ACC112 (cell line): Measurements from ENCODE around the gene SRGAP2C.
"Not testable (repeated sequence)": the region's sequence is repeated elsewhere in the genome, so short reads cannot be mapped to it uniquely, and the experiment has no call there.

Source experiments
- H2AFZ ChIP-seq: fragments of 200-600 bp; sonication (generic); one replicate; pipeline ENCODE4 v1.6.0; 2017; ENCODE audit warnings: antibody characterized with exemption, low read length; ENCODE audit not compliant: unreplicated experiment
- H3K27ac ChIP-seq: fragments of 200-600 bp; sonication (generic); 2 replicates; pipeline ENCODE4 v1.5.1; 2014; ENCODE audit warnings: low read depth, mild to moderate bottlenecking, antibody characterized with exemption, low read length, moderate library complexity
- H3K27me3 ChIP-seq: fragments of 200-600 bp; sonication (generic); 2 replicates; pipeline ENCODE4 v1.6.1; 2014; ENCODE audit warnings: mild to moderate bottlenecking, antibody characterized with exemption, low read length, moderate library complexity, mixed read lengths; ENCODE audit not compliant: insufficient read depth
- H3K36me3 ChIP-seq: fragments of 200-600 bp; sonication (generic); 2 replicates; pipeline ENCODE4 v1.6.1; 2016; ENCODE audit warnings: mild to moderate bottlenecking, antibody characterized with exemption, low read length, moderate library complexity, mixed read lengths; ENCODE audit not compliant: insufficient read depth
- H3K4me1 ChIP-seq: fragments of 200-600 bp; sonication (generic); one replicate; pipeline ENCODE4 v1.6.1; 2016; ENCODE audit warnings: low read length, mixed read lengths; ENCODE audit not compliant: insufficient read depth, unreplicated experiment, control insufficient read depth
- H3K4me3 ChIP-seq: fragments of 200-600 bp; sonication (generic); 2 replicates; pipeline ENCODE4 v1.5.1; 2014; ENCODE audit warnings: mild to moderate bottlenecking, low read depth, low read length
- H3K79me2 ChIP-seq: fragments of 200-600 bp; sonication (generic); one replicate; pipeline ENCODE4 v1.6.0; 2016; ENCODE audit warnings: low read length; ENCODE audit not compliant: control insufficient read depth, unreplicated experiment, insufficient read depth

Gene SRGAP2C

GRCh38 chr1:121317491-121318468 is 133.0 kb downstream of the SRGAP2C start:
- not testable (repeated sequence) for H3K4me1 ChIP-seq, H3K79me2 ChIP-seq, H3K36me3 ChIP-seq, H3K27ac ChIP-seq, H3K27me3 ChIP-seq, H2AFZ ChIP-seq, H3K4me3 ChIP-seq

GRCh38 chr1:121318687-121319086 is 133.9 kb downstream of the SRGAP2C start:
- not testable (repeated sequence) for H3K79me2 ChIP-seq, H3K4me3 ChIP-seq, H3K27ac ChIP-seq, H3K36me3 ChIP-seq, H3K4me1 ChIP-seq, H2AFZ ChIP-seq, H3K27me3 ChIP-seq

- not testable (repeated sequence) for H2AFZ ChIP-seq, H3K27ac ChIP-seq
Observed at GRCh38 chr1:121321660-121322059, 136.9 kb downstream of the SRGAP2C start.

GRCh38 chr1:121324726-121325125 is 140.0 kb downstream of the SRGAP2C start:
- H3K36me3 ChIP-seq, H2AFZ ChIP-seq, H3K4me3 ChIP-seq, H3K4me1 ChIP-seq, H3K79me2 ChIP-seq, H3K27ac ChIP-seq, H3K27me3 ChIP-seq: not testable (repeated sequence)

More at GRCh38 chr1:121321660-121322059, 136.9 kb downstream of the SRGAP2C start:
- H3K27me3 ChIP-seq, H3K4me3 ChIP-seq, H3K36me3 ChIP-seq, H3K79me2 ChIP-seq, H3K4me1 ChIP-seq: not testable (repeated sequence)

GRCh38 chr1:121332141-121332540 is 147.4 kb downstream of the SRGAP2C start:
- H3K27ac ChIP-seq, H3K79me2 ChIP-seq, H3K4me3 ChIP-seq, H3K36me3 ChIP-seq, H3K27me3 ChIP-seq, H3K4me1 ChIP-seq, H2AFZ ChIP-seq: not testable (repeated sequence)

GRCh38 chr1:121332599-121333562 is 148.1 kb downstream of the SRGAP2C start:
- H2AFZ ChIP-seq, H3K27me3 ChIP-seq, H3K4me3 ChIP-seq, H3K36me3 ChIP-seq, H3K27ac ChIP-seq, H3K79me2 ChIP-seq, H3K4me1 ChIP-seq: not testable (repeated sequence)

- H3K27ac ChIP-seq, H3K36me3 ChIP-seq, H3K79me2 ChIP-seq, H2AFZ ChIP-seq, H3K27me3 ChIP-seq, H3K4me1 ChIP-seq, H3K4me3 ChIP-seq: not testable (repeated sequence)
Observed at GRCh38 chr1:121337958-121338357, 153.2 kb downstream of the SRGAP2C start.

GRCh38 chr1:121339611-121340010 is 154.8 kb downstream of the SRGAP2C start:
- not testable (repeated sequence) for H3K36me3 ChIP-seq, H3K27me3 ChIP-seq, H3K27ac ChIP-seq, H2AFZ ChIP-seq, H3K79me2 ChIP-seq, H3K4me1 ChIP-seq, H3K4me3 ChIP-seq

GRCh38 chr1:121343311-121343906 is 158.6 kb downstream of the SRGAP2C start:
- H3K36me3 ChIP-seq, H3K27ac ChIP-seq, H2AFZ ChIP-seq, H3K4me3 ChIP-seq, H3K4me1 ChIP-seq, H3K79me2 ChIP-seq, H3K27me3 ChIP-seq: not testable (repeated sequence)

GRCh38 chr1:121344355-121344754 is 159.6 kb downstream of the SRGAP2C start:
- not testable (repeated sequence) for H3K79me2 ChIP-seq, H3K27me3 ChIP-seq, H2AFZ ChIP-seq, H3K4me1 ChIP-seq, H3K27ac ChIP-seq, H3K4me3 ChIP-seq, H3K36me3 ChIP-seq
